ENCODE measurements around the gene FIG4.
"Not testable (repeated sequence)": the region's sequence is repeated elsewhere in the genome, so short reads cannot be mapped to it uniquely, and the experiment has no call there.

FIG4 gene

DNA sequence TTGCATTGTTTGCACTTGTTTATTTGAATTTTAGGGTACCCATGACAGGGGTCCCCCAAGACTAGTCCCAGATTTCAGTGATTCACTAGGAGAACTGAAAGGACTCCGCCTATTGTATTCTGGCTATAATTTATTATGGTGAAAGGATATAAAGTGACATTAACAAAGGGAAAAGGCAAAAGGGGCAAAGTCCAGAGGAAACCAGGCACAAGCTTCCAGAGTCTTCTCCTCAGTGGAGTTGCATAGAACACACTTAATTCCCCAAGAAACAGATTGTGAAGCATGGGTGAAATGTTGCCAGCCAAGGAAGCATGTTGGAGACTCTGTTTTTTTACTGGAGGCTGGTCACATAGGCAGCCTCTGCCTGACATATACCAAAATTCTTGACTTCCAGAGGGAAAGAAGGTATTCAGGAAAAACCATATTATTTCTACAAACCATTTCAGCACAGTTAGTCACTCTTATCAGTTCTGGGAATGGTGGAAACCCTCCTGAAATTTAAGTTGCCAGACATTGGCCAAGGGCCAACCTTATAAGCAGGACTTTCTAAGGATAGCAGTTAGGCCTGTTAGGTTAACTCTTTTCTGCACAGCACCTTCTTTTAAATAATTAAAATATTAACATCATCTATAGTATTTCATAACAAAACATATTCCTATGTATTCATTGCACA lies 71.8 kb downstream of the FIG4 start:
- no peak for DNase-seq

GRCh38 chr6:109766167-109766566 lies 75.1 kb downstream of the FIG4 start:
- no peak for DNase-seq

- no peak for DNase-seq
Measured at GRCh38 chr6:109767961-109768360, 76.9 kb downstream of the FIG4 start.

DNA sequence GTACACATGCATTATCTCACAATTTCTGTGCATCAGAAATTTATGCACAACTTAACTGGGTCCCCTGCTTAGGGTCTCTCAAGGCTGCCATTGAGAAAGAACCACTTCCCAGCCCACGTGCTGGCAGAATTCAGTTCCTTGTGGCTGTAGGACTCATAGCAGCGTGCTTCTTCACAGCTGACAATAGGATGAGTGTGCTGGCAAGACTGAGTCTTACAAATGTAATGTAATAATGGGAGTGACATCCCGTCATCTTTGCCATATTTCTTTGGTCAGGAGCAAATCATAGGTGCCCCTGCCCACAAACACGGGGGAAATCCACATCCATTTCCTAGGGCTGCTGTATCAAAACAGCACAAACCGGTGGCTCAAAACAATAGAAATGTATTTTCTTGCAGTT lies 77.4 kb downstream of the FIG4 start:
- no peak for DNase-seq

DNA sequence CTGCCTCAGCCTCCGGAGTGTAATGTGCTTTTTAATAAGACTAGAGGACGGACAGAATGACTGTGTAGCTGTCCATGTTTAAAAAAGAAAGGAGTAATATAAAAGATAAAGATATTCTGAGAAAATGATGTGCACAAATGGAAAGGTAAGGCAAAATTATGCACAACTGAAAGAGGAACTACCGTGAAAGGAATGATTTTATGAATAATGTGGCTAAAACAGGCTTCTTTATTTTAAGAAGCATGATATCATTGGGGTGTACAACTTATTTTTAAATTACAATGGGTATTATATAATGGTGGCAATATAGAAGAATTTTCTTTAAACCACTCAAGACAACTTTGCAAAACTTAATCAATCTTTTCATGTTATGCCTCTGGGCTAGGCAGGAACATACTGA lies 78.1 kb downstream of the FIG4 start:
- DNase-seq: no peak

DNA sequence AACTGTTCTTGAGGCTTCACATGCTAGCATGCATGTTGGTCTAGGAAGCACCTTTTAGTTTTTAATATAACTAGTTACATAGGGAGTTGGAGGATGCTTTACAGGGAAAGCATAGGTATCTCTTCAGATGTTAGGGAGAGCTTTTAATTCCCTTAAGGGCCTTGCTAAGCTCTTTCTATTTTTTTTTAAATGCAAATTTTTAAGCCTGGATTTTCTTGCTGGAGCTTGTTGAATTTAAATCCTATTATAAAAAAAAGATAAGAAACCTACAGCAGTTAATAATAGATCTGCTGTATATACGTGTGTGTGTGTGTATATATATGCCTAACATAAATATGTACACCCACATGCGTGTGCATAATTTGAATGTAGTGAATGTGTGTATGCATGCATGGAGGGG lies 79.0 kb downstream of the FIG4 start:
- DNase-seq: no peak

- no peak for DNase-seq
Measured at GRCh38 chr6:109770779-109771178, 79.7 kb downstream of the FIG4 start.

GRCh38 chr6:109771939-109772755 lies 81.1 kb downstream of the FIG4 start:
- not testable (repeated sequence) for DNase-seq

DNA sequence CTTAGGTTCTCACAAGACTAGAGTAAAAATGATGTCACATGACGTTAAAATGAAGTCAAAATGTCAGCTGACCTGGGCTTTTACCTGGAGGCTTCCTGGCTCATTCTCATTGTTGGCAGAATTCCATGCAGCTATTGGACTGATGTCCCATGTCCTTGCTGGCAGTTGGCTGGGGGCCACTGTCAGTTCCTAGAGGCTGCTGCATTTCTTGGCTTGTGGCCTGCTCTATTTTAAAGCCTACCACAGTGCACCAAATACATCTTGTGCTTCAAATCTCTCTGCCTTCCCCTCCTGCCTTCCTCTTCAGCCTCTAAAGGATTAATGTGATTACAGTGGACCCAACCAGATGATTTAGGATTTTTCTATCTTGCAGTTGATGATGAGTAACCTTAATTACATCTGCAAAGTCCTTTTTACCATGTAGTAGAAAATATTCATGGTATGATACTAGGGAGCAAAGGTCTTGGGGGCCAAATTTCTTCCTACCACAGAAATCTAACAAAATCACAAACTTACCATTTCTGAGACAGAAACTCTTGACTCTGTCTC lies 81.9 kb downstream of the FIG4 start:
- no peak for DNase-seq

DNA sequence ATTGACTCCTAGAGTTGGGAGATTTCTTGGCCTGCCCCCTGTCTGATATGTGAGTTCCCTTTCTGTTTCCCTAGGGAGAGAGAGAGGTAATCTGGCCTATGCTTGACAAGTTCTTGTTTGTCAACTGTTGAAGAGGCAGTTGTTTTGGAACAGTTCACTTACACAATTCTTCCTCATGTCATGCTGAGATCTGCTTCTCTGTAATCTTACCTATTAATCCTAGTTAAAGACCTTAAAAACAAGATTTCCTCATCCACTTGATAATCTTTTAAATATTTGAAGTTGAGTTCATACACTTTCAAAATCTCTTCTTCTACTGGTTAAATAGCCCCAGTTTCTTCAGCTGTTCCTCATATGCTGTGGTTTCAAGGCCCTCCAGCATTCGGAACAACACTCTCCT lies 89.9 kb downstream of the FIG4 start:
- DNase-seq: no peak

DNA sequence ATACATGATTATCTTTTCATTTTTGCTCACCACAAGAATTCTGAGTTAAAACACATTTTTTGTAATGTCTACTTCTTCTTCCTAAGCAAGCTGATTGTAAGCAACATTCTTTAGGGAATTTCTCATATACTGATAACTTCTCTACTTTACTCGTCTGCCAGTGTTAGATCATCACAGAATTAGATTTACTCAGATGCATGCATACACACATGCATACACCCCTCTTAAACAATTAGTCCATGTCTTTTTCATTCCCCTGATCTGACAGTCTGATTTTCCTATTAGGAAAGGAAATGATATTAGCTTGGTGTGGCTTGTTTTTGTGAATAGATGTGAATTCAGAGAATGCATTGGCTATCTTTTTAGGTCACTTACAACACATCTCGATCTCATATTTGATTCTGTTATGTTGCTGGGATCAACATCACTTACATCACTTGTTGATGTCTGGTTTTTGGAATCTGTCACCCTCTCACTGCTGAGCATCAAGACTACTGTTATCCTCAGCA lies 91.4 kb downstream of the FIG4 start:
- DNase-seq: no peak

GRCh38 chr6:109783250-109783986 lies 92.3 kb downstream of the FIG4 start:
- DNase-seq: no peak

DNA sequence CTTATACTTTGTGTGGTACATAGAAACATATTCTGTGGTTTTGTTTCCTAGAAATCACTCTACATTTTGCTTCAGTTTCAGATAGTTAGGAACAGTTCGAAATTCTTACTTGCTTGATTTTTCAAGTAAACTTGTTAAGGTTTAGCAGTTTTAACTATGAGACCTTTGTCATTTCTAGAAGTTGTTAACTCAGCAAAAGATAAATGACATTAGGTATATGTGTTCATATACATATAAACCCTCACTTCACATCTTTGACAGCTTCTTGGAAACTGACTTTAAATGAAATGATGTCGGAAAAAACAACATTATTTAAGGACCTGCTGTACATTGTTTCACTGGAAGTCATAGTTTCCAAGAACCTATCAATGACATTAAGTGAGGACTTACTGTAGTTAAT lies 96.2 kb downstream of the FIG4 start:
- DNase-seq: no peak

DNA sequence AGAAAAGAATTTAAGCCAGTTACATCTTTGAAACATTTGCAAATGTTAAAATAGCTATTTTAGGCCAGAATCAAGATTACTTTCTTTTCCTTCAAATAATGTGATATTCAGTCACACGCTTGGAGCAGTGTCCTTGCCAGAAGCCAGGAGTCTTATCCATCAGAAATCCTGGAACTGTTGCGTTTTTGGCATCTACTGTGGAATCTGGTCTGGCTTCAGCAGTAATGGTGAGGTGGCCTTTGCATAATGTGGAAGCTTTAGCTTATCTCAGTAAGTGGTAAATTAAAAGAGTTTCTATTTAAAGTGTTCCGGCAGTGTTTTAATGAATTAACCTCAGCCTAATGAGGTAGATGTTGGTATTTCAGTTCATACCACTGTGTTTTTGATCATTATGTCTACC lies 97.6 kb downstream of the FIG4 start:
- DNase-seq: no peak

DNA sequence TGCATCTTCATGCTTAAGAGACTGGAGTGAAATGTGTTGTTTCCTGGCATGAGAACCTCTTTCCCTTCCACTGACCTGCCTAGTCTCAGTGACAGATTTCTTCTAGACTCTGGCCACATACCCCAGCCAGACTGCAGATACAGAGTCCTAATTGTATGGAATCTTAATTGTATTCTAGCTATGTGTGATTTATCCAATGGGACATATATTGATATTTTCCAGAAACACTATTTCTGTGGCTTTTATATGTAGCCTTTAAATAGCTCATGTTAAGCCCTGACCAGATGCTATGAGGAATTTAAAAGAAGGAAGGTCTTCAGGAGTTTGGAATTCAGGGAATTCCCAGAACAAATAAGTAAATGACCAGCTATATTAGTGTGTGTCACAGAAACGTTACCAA lies 99.0 kb downstream of the FIG4 start:
- no peak for DNase-seq

DNA sequence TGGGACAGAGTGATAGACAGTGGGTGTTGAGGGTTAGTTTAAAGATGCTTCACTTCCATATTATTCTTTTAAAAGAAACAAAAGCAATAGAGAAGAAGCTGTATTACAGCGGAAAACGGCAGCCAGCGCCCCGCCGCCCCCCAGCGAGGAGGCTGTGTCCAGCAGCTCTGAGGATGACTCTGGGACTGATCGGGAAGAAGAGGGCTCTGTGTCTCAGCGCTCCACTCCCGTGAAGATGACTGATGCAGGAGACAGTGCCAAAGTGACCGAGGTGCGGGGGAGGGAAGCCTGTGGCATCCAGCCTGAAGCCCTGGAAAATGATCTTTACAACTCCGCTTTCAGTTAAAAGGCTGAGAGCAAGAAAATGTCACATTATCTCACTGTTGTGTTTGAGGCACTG lies 100.2 kb downstream of the FIG4 start:
- no peak for DNase-seq

- DNase-seq: no peak
Measured at GRCh38 chr6:109793021-109793420, 101.9 kb downstream of the FIG4 start.

DNA sequence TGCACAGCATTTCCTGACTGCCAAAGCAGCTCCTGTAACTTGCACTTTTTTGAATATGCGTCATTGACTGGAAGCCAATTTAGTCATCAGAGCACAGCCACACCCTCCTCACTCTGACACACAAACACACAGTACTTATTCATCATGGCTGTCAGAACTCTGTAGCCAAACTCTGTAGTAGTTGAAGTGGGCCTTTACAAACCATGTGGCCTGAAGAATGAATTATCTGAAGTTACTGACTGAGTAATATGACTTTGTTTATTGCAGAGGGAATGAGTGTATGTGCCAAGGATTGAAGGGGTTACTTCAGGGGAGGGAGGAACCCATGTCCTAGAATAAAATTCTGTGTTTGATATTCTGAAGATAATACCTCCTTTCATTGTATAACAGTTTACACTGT lies 102.7 kb downstream of the FIG4 start:
- DNase-seq: no peak

DNA sequence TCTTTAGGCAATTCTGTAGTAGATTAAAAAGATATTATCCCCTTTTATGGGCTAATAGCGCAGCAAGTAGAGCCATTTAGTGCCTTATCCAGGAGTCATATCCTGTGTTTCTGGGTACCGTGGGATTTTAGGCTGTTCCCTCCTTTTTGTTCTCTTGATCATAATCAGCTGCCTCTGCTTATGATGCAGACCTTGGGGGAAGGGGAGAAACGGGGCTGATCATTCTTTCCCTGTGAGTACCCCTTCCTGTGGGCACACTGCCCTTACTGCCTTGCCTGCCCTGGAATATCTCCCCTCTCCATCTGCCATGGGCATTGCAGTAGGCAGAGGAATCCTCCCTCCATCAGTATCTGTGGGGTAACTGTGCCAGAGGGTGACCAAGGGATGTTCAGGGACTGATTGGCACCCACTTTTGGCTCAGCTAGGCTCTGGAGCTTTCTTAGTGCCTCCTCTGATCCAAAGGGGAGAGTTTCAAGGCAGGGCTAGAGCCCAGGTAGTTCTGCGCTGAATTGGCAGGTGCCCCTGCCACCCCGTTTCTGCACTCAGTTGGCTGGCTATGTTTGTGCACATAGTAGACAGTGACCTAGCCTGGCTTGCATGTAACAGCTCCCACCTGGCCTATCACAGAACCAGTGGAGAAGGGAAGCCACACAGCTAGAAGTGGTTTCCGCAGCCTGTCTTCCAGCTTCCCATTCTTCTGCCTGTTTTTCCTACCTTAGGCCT lies 103.3 kb downstream of the FIG4 start:
- DNase-seq: no peak

DNA sequence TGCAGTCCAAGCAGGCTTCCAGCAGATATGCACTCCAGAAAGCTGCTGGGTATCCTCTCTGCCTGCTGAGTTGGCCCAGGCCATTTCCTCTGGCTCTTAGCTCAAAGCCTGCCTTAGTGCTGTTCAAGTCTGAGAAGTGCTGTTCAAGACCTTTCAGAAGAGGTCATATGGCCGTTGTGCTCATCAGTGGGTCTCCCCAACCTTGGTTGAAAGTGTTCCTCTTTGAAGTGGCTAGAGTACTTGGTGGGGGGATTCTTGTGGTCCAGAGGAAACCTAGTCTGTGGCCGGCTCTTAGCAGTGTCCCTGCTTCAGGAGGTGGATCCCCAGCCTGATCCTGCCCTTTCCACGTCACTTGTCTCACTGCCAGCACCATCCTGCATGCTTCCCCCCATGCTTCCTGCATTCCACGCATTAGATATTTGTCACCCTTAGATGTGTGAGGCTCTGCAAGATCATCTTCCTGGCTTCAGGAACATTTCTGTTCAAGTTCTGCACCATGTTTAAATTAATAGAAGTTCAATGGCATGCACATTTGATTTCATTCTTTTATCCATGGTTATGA lies 105.0 kb downstream of the FIG4 start:
- DNase-seq: no peak

DNA sequence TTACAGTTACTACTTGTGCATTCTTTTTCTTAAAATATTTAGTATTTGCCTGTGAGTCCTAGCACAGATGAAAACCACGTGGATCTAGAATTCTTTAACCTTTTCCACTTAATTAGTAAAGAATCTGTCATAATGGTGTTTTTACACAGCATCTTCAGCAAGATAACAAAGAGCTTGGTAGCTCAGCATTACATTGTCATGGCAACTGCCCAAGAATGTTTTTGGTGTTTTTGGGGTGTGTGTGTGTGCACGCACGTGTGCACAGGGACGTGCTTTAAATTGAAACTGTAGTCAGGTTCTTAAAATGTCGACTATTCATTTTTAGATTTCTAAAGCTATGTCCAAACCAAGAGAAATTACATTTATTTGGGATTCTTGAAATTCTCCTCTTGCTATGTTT lies 108.0 kb downstream of the FIG4 start:
- no peak for DNase-seq

- no peak for DNase-seq
Measured at GRCh38 chr6:109799664-109800063, 108.6 kb downstream of the FIG4 start.

Data from NCI-H1694 treated with DMSO at 0.1 percent for 48 hours (cell line).